NT2/D1 (cell line): ENCODE results near the gene FARP1.

Experiments
- SUZ12 ChIP-seq: IDR thresholded peaks from 2 replicates; pipeline ENCODE4 v1.6.1; 2011; ENCODE audit not compliant: insufficient read length, insufficient read depth; ENCODE audit errors: extremely low read depth
- YY1 ChIP-seq: IDR thresholded peaks from 2 replicates; pipeline ENCODE4 v1.6.1; 2011; ENCODE audit not compliant: insufficient read length, insufficient read depth
- ZNF274 ChIP-seq: IDR thresholded peaks from 2 replicates; pipeline ENCODE4 v1.6.1; 2011; ENCODE audit warnings: mild to moderate bottlenecking, low read depth, low read length

DNA sequence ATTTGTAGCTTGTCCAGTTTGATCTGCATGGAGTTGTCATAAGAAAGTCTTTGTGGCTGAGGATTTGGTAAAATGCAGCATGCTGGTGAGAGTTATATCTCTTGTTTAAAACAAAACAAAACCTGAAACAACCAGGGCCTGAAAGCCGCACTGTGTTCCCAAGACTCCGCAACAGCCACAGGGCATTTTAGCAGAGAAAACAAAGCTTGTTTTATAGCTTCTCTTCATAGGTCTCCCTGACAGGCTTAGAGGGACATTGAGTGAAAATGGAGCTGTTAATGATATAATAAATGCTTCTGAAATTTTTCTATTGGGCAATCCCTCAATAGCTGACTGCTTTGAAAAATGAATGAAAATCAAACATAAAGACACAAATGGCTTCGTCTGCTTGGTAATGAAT lies 182.8 kb downstream of the FARP1 start:
- TF ChIP-seq ZNF274 (no peak), YY1 (no peak), SUZ12 (no peak)
